PC-9 (cell line): ENCODE results near the gene SP6. TPM values are rescaled to one million over a fixed set of nuclear protein-coding genes. Genes with fewer than 3 reads are reported as not detected.

Experiments
- BruUV-seq: library from RNA; stranded (reverse); fragments of 400-500 nt; replicated peaks from 2 replicates; lab custom pipeline; 2021; lab: Mats Ljungman, UMichigan
- CTCF ChIA-PET: fragments of 300-600 bp; sonication (Branson Sonifier 250); formaldehyde crosslinking; loops from one replicate; lab custom pipeline; 2022; ENCODE audit warnings: antibody characterized with exemption; lab: Charles Lee
- POLR2A ChIA-PET: fragments of 300-600 bp; sonication (Branson Sonifier 250); formaldehyde crosslinking; loops from one replicate; lab custom pipeline; 2022; ENCODE audit warnings: antibody characterized with exemption; ENCODE audit not compliant: unreplicated experiment; lab: Charles Lee
- DNase-seq, 2 experiments: peaks; one replicate each; pipeline versions ENCODE4 v3.0.0 to v3.0.0-alpha.2; 2015 to 2022; ENCODE audit warnings: mixed read lengths in 1 of 2
- H2AFZ ChIP-seq: fragments of 200-600 bp; sonication (generic); 2 replicates; pipeline ENCODE4 v1.8.1; 2017; ENCODE audit warnings: antibody characterized with exemption
- H3F3A ChIP-seq: fragments of 200-600 bp; sonication (generic); 2 replicates; pipeline ENCODE4 v1.8.1; 2017; ENCODE audit warnings: antibody characterized with exemption, mild to moderate bottlenecking, low read depth; ENCODE audit not compliant: insufficient read depth
- H3K27ac ChIP-seq: fragments of 200-600 bp; sonication (generic); 2 replicates; pipeline ENCODE4 v1.6.1; 2016; ENCODE audit warnings: mixed run types
- H3K27me3 ChIP-seq: fragments of 200-600 bp; sonication (generic); 2 replicates; pipeline ENCODE4 v1.6.1; 2016; ENCODE audit warnings: low read depth, mixed run types; ENCODE audit not compliant: insufficient read depth
- H3K36me3 ChIP-seq: fragments of 200-600 bp; sonication (generic); 2 replicates; pipeline ENCODE4 v1.6.1; 2016; ENCODE audit warnings: low read depth, mixed run types
- H3K4me1 ChIP-seq: fragments of 200-600 bp; sonication (generic); replicated peaks from 2 replicates; pipeline ENCODE4 v1.6.1; 2016; ENCODE audit warnings: mixed run types; ENCODE audit not compliant: insufficient read depth
- H3K4me2 ChIP-seq: fragments of 200-600 bp; sonication (generic); 2 replicates; pipeline ENCODE4 v1.6.1; 2017; ENCODE audit warnings: mixed run types
- H3K4me3 ChIP-seq: fragments of 200-600 bp; sonication (generic); 2 replicates; pipeline ENCODE4 v1.6.1; 2016; ENCODE audit warnings: mixed run types
- H3K79me2 ChIP-seq: fragments of 200-600 bp; sonication (generic); 2 replicates; pipeline ENCODE4 v1.6.1; 2017; ENCODE audit warnings: low read depth, mixed run types
- H3K9me2 ChIP-seq: fragments of 200-600 bp; sonication (generic); 2 replicates; pipeline ENCODE4 v1.8.1; 2017; ENCODE audit warnings: mild to moderate bottlenecking; ENCODE audit not compliant: insufficient read depth
- H3K9me3 ChIP-seq: fragments of 200-600 bp; sonication (generic); 2 replicates; pipeline ENCODE4 v1.8.1; 2016; ENCODE audit warnings: low read depth; ENCODE audit not compliant: insufficient read depth
- H4K20me1 ChIP-seq: fragments of 200-600 bp; sonication (generic); 2 replicates; pipeline ENCODE4 v1.8.1; 2017; ENCODE audit not compliant: insufficient read depth
- EZH2 ChIP-seq: fragments of 200-600 bp; sonication (generic); IDR thresholded peaks from 2 replicates; pipeline ENCODE4 v1.8.0; 2017; ENCODE audit warnings: antibody characterized with exemption, low read depth
- intact Hi-C: fragments of 100-400 bp; cut with micrococcal nuclease; formaldehyde crosslinking; loops from one replicate; pipeline ENCODE4 v1.10.0; 2022; ENCODE audit not compliant: unreplicated experiment
- total RNA-seq: library from RNA; stranded (reverse); gene quantifications from 2 replicates; pipeline ENCODE4 v1.2.3, GENCODE V29; 2021
- TF ChIP-seq, protein P1 (sequence below): fragments of 200-600 bp; sonication (generic); conservative IDR thresholded peaks from 2 replicates; pipeline ENCODE4 v1.6.1; 2017; ENCODE audit warnings: mixed run types, antibody characterized with exemption, mild to moderate bottlenecking, moderate library complexity

The SP6 gene
- total RNA-seq, 1 experiment from 2014 or later: 13.3 TPM

DNA sequence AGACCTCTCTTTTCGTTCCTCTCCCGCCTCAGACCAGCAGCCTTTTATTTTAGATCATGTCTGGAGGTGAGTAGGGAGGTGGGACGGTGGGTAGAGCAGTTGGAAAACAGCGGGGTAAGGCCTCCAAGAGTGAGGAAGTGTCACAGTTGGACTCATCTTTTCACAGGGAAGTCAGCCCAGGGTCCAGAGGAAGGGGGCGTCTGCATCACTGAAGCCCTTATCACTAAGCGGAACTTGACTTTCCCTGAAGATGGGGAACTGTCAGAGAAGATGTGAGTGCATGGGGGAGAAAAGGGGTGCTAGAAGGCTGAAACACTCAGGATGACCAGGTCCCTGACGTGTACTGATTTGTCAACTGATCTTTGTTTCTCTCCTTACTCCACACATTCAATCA is 19.0 kb downstream of the SP6 start:
- Histone ChIP-seq H3K36me3 (peaks cover 14% of the 10 kb centered on the region), H4K20me1 (peaks cover 14% of the 10 kb centered on the region), H3K4me3 (peak overlapping the region; percentile 76), H3K4me2 (peak overlapping the region; percentile 99), H3K9me2 (no peaks in the 10 kb centered on the region), H3K9me3 (no peaks in the 10 kb centered on the region), H3K27me3 (no peaks in the 10 kb centered on the region), H3K79me2 (peaks cover 31% of the 10 kb centered on the region), H2AFZ (peak overlapping the region; percentile 69), H3K4me1 (peaks cover 20% of the 10 kb centered on the region), H3K27ac (no peak overlapping the region), H3F3A (peaks cover 41% of the 10 kb centered on the region)
- intact Hi-C loops: loop anchor here (1.0 kb wide), 1 partner anchor 56 kb away; no protein-coding TSS in a partner anchor
- BruUV-seq: TSS peak; percentile 71
- ChIA-PET CTCF (interaction anchor here (0.5 to 1.0 kb wide), 4 partner anchors 10 to 81 kb away, joined by 5 to 6 read pairs (median 5); partner anchors contain the start of gene OSBPL7), POLR2A (interaction anchor here (0.6 to 0.8 kb wide), 5 partner anchors 10 to 212 kb away, joined by 3 to 5 read pairs (median 3); partner anchors contain the start of gene OSBPL7)
- DNase-seq: no peak
- TF ChIP-seq, protein P1, sequence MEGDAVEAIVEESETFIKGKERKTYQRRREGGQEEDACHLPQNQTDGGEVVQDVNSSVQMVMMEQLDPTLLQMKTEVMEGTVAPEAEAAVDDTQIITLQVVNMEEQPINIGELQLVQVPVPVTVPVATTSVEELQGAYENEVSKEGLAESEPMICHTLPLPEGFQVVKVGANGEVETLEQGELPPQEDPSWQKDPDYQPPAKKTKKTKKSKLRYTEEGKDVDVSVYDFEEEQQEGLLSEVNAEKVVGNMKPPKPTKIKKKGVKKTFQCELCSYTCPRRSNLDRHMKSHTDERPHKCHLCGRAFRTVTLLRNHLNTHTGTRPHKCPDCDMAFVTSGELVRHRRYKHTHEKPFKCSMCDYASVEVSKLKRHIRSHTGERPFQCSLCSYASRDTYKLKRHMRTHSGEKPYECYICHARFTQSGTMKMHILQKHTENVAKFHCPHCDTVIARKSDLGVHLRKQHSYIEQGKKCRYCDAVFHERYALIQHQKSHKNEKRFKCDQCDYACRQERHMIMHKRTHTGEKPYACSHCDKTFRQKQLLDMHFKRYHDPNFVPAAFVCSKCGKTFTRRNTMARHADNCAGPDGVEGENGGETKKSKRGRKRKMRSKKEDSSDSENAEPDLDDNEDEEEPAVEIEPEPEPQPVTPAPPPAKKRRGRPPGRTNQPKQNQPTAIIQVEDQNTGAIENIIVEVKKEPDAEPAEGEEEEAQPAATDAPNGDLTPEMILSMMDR: no peak
- no peak for TF ChIP-seq EZH2

DNA sequence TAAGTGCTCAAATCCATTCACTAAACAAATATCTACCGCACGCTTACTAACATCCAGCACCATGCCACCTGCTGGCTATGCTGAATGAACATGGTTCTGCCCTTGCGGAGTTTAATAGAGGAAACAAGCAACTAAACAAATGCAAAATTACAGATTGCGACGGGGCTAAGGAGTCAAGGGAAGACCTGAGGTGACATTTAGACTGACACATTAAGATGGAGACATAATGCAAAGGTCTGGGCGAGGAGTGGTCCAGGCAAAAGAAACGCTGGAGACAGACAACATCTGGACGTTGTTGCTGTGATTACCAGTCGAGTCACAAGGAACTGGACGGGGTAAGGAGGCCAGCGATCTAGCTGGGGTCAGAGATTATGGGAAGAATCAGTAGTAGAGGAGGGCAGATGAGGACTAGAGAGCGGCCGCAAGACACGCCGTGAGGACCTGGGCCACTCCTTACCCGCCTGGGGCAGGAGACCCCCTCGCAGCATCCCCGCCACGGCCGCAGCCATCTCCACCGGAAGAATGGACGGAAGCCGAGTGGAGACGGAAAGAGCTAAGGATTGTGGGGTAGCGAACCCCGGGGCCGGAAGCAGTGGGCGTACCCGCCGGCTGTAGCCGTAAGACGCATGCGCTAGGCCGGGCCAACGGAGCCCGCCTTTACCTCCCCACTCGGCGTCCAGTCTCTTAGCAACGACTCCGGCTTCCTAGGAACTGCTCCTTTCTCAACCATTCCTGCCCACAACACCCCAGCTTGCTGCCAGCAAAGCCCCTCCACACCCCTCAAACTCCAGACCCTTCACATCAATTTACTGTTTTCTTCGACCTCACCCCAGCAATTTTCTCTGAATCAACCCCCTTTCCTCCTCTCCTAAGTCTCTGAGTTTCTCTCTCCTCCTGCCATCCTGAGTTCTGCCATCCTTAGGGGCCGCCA is 19.7 kb downstream of the SP6 start, which contains the start of the genes LRRC46 and MRPL10:
LRRC46 (plus strand) TSS at position 668 of the 931 bp plus-strand sequence. CDS start 320 bp downstream, outside the sequence.
MRPL10 (minus strand) TSS at position 539 of the 931 bp plus-strand sequence; CDS start at position 509, 30 bp downstream.
- ChIA-PET CTCF (interaction anchor here (0.5 to 1.0 kb wide), 5 partner anchors 10 to 81 kb away, joined by 5 to 6 read pairs (median 5); partner anchors contain the start of genes OSBPL7 and SCRN2), POLR2A (interaction anchor here (0.6 to 0.9 kb wide), 8 partner anchors 10 to 227 kb away, joined by 3 to 8 read pairs (median 3); partner anchors contain the start of gene OSBPL7)
- TF ChIP-seq, protein P1: peak; percentile 61; the same call in 1 of the 2 replicates
- no peak for TF ChIP-seq EZH2
- Histone ChIP-seq H3K9me3 (no peaks in the 10 kb centered on the region), H3K79me2 (peaks cover 31% of the 10 kb centered on the region), H3K9me2 (no peaks in the 10 kb centered on the region), H2AFZ (peak within 1 kb of the TSS; percentile 76), H3K27ac (peak within 1 kb of the TSS; percentile 63), H3K4me1 (peaks cover 20% of the 10 kb centered on the region), H3K27me3 (no peaks in the 10 kb centered on the region), H3F3A (peaks cover 41% of the 10 kb centered on the region), H3K4me3 (peak within 1 kb of the TSS; percentile 76), H3K36me3 (peaks cover 21% of the 10 kb centered on the region), H4K20me1 (peaks cover 14% of the 10 kb centered on the region), H3K4me2 (peak within 1 kb of the TSS; percentile 99)
- intact Hi-C loops: loop anchor here (1.0 kb wide), 1 partner anchor 55 kb away; no protein-coding TSS in a partner anchor
- TSS peak; percentile 64 for BruUV-seq
- peak; percentile 80 to 90 for DNase-seq

DNA sequence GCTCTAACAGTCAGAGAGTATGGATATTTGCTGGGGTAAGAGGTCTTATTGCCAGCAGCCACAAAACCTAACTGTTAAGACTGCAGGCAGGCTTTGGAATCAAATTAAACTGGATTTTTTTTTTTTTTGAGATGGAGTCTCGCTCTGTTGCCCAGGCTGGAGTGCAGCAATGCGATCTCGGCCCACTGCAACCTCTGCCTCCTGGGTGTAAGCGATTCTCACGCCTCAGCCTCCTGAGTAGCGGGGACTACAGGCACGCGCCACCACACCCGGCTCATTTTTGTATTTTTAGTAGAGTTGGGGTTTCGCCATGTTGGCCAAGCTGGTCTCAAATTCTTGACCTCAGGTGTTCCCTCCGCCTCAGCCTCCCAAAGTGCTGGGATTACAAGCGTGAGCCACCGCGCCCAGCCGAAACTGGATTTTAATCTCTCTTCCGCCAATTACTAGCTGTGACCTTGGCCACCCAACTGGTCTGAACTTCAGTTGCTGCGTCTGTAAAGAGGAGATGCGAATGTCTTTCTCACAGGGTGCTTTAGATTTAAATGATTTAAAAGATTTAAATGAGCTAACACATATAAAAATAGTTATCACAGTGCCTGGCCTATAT is 20.5 kb downstream of the SP6 start:
- Histone ChIP-seq H2AFZ (peak overlapping the region; percentile 76; the same call in 1 of the 2 replicates), H3K79me2 (peaks cover 31% of the 10 kb centered on the region), H3F3A (peaks cover 41% of the 10 kb centered on the region), H3K9me3 (no peaks in the 10 kb centered on the region), H3K36me3 (peaks cover 25% of the 10 kb centered on the region), H3K4me3 (peak overlapping the region; percentile 76), H4K20me1 (peaks cover 14% of the 10 kb centered on the region), H3K27me3 (no peaks in the 10 kb centered on the region), H3K9me2 (no peaks in the 10 kb centered on the region), H3K4me1 (peaks cover 20% of the 10 kb centered on the region), H3K4me2 (peak overlapping the region; percentile 99), H3K27ac (peak overlapping the region; percentile 63)
- POLR2A ChIA-PET: interaction anchor here (0.6 kb wide), 1 partner anchor 50 kb away, joined by 3 read pairs; no protein-coding TSS in a partner anchor
- BruUV-seq: no TSS peak
- DNase-seq: no peak
- TF ChIP-seq, protein P1: no peak; the same call in 1 of the 2 replicates
- TF ChIP-seq EZH2: no peak
- intact Hi-C loops: loop anchor here (1.0 kb wide), 1 partner anchor 54 kb away; no protein-coding TSS in a partner anchor
- CTCF ChIA-PET: no interaction called here
